Measurements from ENCODE around the gene SIL1.

Gene SIL1

DNA sequence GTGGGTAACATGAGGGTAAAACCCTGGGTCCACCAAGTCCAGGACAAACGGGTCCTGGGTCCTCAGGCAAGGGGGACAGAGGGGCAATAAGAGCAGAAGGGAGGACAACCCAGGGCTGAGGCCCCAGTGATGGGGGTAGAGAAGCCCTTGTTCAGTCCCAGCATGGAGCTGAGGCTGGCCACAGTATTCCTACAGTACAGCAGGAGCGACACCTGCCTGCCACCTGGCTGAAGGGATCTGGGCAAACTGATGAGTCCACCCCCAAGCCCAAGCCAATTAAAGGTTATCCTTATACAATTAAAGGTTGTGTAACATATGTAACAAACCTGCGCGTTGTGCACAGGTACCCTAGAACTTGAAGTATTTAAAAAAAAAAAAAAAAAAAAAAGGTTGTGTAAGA lies 225.3 kb downstream of the SIL1 start:
- peaks cover 16 to 23% of the 10 kb centered on the region in 2 experiments for H3K4me1 ChIP-seq (ENCODE audit: control insufficient read depth in 1 of 2, insufficient read depth in 1 of 2, low read depth in 1 of 2, low read length in 1 of 2)
- TF ChIP-seq, protein P1, sequence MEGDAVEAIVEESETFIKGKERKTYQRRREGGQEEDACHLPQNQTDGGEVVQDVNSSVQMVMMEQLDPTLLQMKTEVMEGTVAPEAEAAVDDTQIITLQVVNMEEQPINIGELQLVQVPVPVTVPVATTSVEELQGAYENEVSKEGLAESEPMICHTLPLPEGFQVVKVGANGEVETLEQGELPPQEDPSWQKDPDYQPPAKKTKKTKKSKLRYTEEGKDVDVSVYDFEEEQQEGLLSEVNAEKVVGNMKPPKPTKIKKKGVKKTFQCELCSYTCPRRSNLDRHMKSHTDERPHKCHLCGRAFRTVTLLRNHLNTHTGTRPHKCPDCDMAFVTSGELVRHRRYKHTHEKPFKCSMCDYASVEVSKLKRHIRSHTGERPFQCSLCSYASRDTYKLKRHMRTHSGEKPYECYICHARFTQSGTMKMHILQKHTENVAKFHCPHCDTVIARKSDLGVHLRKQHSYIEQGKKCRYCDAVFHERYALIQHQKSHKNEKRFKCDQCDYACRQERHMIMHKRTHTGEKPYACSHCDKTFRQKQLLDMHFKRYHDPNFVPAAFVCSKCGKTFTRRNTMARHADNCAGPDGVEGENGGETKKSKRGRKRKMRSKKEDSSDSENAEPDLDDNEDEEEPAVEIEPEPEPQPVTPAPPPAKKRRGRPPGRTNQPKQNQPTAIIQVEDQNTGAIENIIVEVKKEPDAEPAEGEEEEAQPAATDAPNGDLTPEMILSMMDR (IDR thresholded peaks at IDR 0.05): no peak
- no peak overlapping the region for H3K4me3 ChIP-seq (ENCODE audit: low read depth in 1 of 2, low read length in 1 of 2)
- H3K27ac ChIP-seq: no peak overlapping the region
- no peaks in the 10 kb centered on the region for H3K9me3 ChIP-seq
- H3K27me3 ChIP-seq: no peaks in the 10 kb centered on the region
- no peaks in the 10 kb centered on the region for H3K36me3 ChIP-seq

- Histone ChIP-seq H3K36me3 (no peaks in the 10 kb centered on the region), H3K4me1 (ENCODE audit: control insufficient read depth in 1 of 2, insufficient read depth in 1 of 2, low read depth in 1 of 2, low read length in 1 of 2) (peaks cover 16 to 23% of the 10 kb centered on the region in 2 experiments), H3K9me3 (no peaks in the 10 kb centered on the region), H3K4me3 (ENCODE audit: low read depth in 1 of 2, low read length in 1 of 2) (no peak overlapping the region), H3K27ac (no peak overlapping the region), H3K27me3 (no peaks in the 10 kb centered on the region)
- TF ChIP-seq, protein P1 (IDR thresholded peaks at IDR 0.05): no peak
Measured at GRCh38 chr5:138972230-138972629, 225.9 kb downstream of the SIL1 start.

DNA sequence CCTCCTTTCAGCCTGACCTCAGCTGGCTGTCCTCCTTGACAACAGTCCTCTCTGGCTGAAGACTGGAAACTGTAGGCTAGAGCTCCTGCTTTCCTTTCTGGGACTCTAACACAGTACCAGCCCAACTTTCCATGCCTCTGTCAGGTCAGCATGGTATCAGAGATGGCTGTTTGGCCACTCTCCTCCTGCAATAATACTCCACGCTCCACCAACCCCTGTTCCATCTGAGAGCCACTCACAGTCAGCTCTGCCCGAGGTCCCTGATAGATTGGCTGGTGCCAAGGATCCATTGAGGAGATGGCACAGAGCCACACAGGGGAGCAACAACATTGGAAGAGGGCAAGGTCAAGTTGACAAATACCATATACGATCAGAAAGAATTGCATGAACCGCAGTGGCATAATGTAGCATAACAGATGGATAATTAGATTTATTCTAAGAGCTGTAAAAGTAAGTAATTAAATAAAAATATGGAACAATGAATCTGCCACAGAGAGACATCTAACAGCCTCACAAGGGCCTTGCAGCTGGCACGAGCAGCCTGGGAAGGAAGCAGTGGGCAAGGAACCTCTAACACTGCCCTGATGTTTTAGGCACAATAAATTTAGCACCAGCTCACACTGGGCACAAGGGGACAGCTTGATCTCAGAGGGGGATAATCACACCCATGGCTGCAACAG lies 228.7 kb downstream of the SIL1 start:
- H3K27me3 ChIP-seq: no peaks in the 10 kb centered on the region
- H3K9me3 ChIP-seq: no peaks in the 10 kb centered on the region
- no peak overlapping the region for H3K27ac ChIP-seq
- H3K4me1 ChIP-seq (ENCODE audit: control insufficient read depth in 1 of 2, insufficient read depth in 1 of 2, low read depth in 1 of 2, low read length in 1 of 2): peaks cover 4% of the 10 kb centered on the region in 2 experiments
- TF ChIP-seq, protein P1 (IDR thresholded peaks at IDR 0.05): no peak
- H3K4me3 ChIP-seq (ENCODE audit: low read depth in 1 of 2, low read length in 1 of 2): no peak overlapping the region
- no peaks in the 10 kb centered on the region for H3K36me3 ChIP-seq

GRCh38 chr5:138968601-138969000 lies 229.6 kb downstream of the SIL1 start:
- no peaks in the 10 kb centered on the region for H3K27me3 ChIP-seq
- TF ChIP-seq, protein P1 (IDR thresholded peaks at IDR 0.05): no peak

DNA sequence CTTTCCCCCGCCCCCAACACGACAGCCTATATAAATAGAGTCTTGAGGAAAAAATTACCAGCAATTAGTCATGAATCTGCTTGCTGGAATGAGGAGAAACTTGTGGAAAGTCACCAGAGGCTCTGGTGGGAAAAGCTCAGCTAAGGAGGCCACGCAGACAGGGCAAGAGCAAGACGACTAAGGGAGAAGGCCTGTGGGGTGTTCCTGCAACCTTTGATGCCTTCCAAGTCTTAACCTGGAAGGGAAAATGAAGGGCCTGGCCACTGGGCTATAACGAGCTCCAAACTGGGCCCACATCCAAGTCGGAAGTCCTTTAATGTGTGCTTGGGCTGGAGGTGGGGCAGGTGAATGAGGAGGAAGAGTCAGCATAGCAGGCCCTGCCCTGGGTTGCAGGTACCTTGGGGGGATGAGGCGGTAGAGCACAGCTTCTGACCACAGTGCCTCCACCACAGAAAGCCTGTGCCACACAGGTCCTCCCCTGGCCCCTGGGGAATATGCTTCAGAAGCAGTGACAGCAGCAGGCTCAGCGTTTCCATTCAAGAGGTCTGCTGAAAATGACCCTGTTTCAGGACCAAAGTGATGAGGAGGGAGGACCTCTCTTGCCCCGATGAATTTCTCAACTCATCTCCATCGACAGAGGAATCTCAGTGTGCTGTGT lies 230.2 kb downstream of the SIL1 start:
- H3K36me3 ChIP-seq: no peaks in the 10 kb centered on the region
- no peak overlapping the region for H3K27ac ChIP-seq
- no peaks in the 10 kb centered on the region for H3K9me3 ChIP-seq

More at GRCh38 chr5:138968601-138969000, 229.6 kb downstream of the SIL1 start:
- no peak overlapping the region for H3K4me3 ChIP-seq (ENCODE audit: low read depth in 1 of 2, low read length in 1 of 2)
- H3K4me1 ChIP-seq (ENCODE audit: control insufficient read depth in 1 of 2, insufficient read depth in 1 of 2, low read depth in 1 of 2, low read length in 1 of 2): no peaks in the 10 kb centered on the region
- H3K36me3 ChIP-seq: no peaks in the 10 kb centered on the region
- H3K27ac ChIP-seq: no peak overlapping the region
- H3K9me3 ChIP-seq: no peaks in the 10 kb centered on the region

More for the DNA sequence above, 230.2 kb downstream of the SIL1 start:
- no peak overlapping the region for H3K4me3 ChIP-seq (ENCODE audit: low read depth in 1 of 2, low read length in 1 of 2)
- H3K4me1 ChIP-seq (ENCODE audit: control insufficient read depth in 1 of 2, insufficient read depth in 1 of 2, low read depth in 1 of 2, low read length in 1 of 2): no peaks in the 10 kb centered on the region
- no peaks in the 10 kb centered on the region for H3K27me3 ChIP-seq
- TF ChIP-seq, protein P1 (IDR thresholded peaks at IDR 0.05): no peak

All from neutrophil (primary cell).